ENCODE data around the gene NCOR2.
A peak's percentile ranks its signal among the peaks of the same experiment; 100 is the strongest.
"Not testable (repeated sequence)": the region's sequence is repeated elsewhere in the genome, so short reads cannot be mapped to it uniquely, and the experiment has no call there.

The NCOR2 gene

GRCh38 chr12:124584494-124584893 lies 17.1 kb upstream of the NCOR2 start:
- Histone ChIP-seq H3K4me1 (ENCODE audit: control extremely low read depth in 1 of 4, control insufficient read depth in 4 of 4, insufficient read depth in 4 of 4, low read length in 3 of 4) (peaks cover 3 to 25% (median 19%) of the 10 kb centered on the region in 4 experiments), H3K9me3 (ENCODE audit: control extremely low read depth in 1 of 5, control insufficient read depth in 4 of 5, insufficient read depth in 2 of 5, low read depth in 1 of 5, low read length in 4 of 5) (peaks cover 0 to 11% (median 0%) of the 10 kb centered on the region in 5 experiments)
- H3K27me3 ChIP-seq (replicated peaks in 2 of 5; ENCODE audit: control insufficient read depth in 4 of 5, insufficient read depth in 5 of 5, low read length in 4 of 5); POLR2A ChIA-PET; H3K27ac ChIP-seq (ENCODE audit: insufficient read depth in 1 of 2, low read depth in 1 of 2, low read length in 2 of 2, poor library complexity in 1 of 2, severe bottlenecking in 2 of 2); DNase-seq; H3K4me3 ChIP-seq (ENCODE audit: control insufficient read depth in 1 of 7, extremely low read depth in 1 of 7, insufficient read depth in 4 of 7, low read depth in 2 of 7, low read length in 6 of 7); H3K36me3 ChIP-seq (ENCODE audit: control insufficient read depth in 4 of 4, insufficient read depth in 4 of 4, low read length in 3 of 4): not testable (repeated sequence)
- 93% methylated on average over 2 of the region's 7 CpGs for WGBS (ENCODE audit: insufficient coverage)
- CTCF ChIA-PET = interaction anchor here (2.1 kb wide), 1 partner anchor 9 kb away, joined by 4 read pairs; no protein-coding TSS in a partner anchor

- Histone ChIP-seq H3K4me1 (ENCODE audit: control extremely low read depth in 1 of 4, control insufficient read depth in 4 of 4, insufficient read depth in 4 of 4, low read length in 3 of 4) (peaks cover 0 to 19% (median 12%) of the 10 kb centered on the region in 4 experiments), H3K36me3 (ENCODE audit: control insufficient read depth in 4 of 4, insufficient read depth in 4 of 4, low read length in 3 of 4) (no peaks in the 10 kb centered on the region), H3K9me3 (ENCODE audit: control extremely low read depth in 1 of 5, control insufficient read depth in 4 of 5, insufficient read depth in 2 of 5, low read depth in 1 of 5, low read length in 4 of 5) (peaks cover 0 to 13% (median 0%) of the 10 kb centered on the region in 5 experiments), H3K27ac (ENCODE audit: insufficient read depth in 1 of 2, low read depth in 1 of 2, low read length in 2 of 2, poor library complexity in 1 of 2, severe bottlenecking in 2 of 2) (no peak overlapping the region), H3K27me3 (replicated peaks in 2 of 5; ENCODE audit: control insufficient read depth in 4 of 5, insufficient read depth in 5 of 5, low read length in 4 of 5) (no peaks in the 10 kb centered on the region), H3K4me3 (ENCODE audit: control insufficient read depth in 1 of 7, extremely low read depth in 1 of 7, insufficient read depth in 4 of 7, low read depth in 2 of 7, low read length in 6 of 7) (no peak overlapping the region)
- ChIA-PET CTCF (interaction anchor here (2.1 kb wide), 1 partner anchor 9 kb away, joined by 4 read pairs; no protein-coding TSS in a partner anchor), POLR2A (no interaction called here)
- 100% methylated on average over 9 of the region's 10 CpGs for WGBS (ENCODE audit: insufficient coverage)
- DNase-seq = no peak
Observed at GRCh38 chr12:124583854-124584253, 16.4 kb upstream of the NCOR2 start.

- peaks cover 0 to 13% (median 0%) of the 10 kb centered on the region in 5 experiments for H3K9me3 ChIP-seq (ENCODE audit: control extremely low read depth in 1 of 5, control insufficient read depth in 4 of 5, insufficient read depth in 2 of 5, low read depth in 1 of 5, low read length in 4 of 5)
- 0% methylated on average over 4 of the region's 5 CpGs for WGBS (ENCODE audit: insufficient coverage)
- DNase-seq = peak in 2 of 3 donors; percentile 45 to 53
- no peak overlapping the region for H3K4me3 ChIP-seq (ENCODE audit: control insufficient read depth in 1 of 7, extremely low read depth in 1 of 7, insufficient read depth in 4 of 7, low read depth in 2 of 7, low read length in 6 of 7)
- H3K27me3 ChIP-seq (replicated peaks in 2 of 5; ENCODE audit: control insufficient read depth in 4 of 5, insufficient read depth in 5 of 5, low read length in 4 of 5) = no peaks in the 10 kb centered on the region
- H3K27ac ChIP-seq (ENCODE audit: insufficient read depth in 1 of 2, low read depth in 1 of 2, low read length in 2 of 2, poor library complexity in 1 of 2, severe bottlenecking in 2 of 2) = no peak overlapping the region
- H3K36me3 ChIP-seq (ENCODE audit: control insufficient read depth in 4 of 4, insufficient read depth in 4 of 4, low read length in 3 of 4) = no peaks in the 10 kb centered on the region
- ChIA-PET CTCF (interaction anchor here (1.4 kb wide), 1 partner anchor 10 kb away, joined by 3 read pairs; no protein-coding TSS in a partner anchor), POLR2A (interaction anchor here (0.6 kb wide), 1 partner anchor 48 kb away, joined by 3 read pairs; no protein-coding TSS in a partner anchor)
- H3K4me1 ChIP-seq (ENCODE audit: control extremely low read depth in 1 of 4, control insufficient read depth in 4 of 4, insufficient read depth in 4 of 4, low read length in 3 of 4) = peaks cover 0 to 10% (median 7%) of the 10 kb centered on the region in 4 experiments
Observed at GRCh38 chr12:124582108-124582424, 14.7 kb upstream of the NCOR2 start.

- Histone ChIP-seq H3K9me3 (ENCODE audit: control extremely low read depth in 1 of 5, control insufficient read depth in 4 of 5, insufficient read depth in 2 of 5, low read depth in 1 of 5, low read length in 4 of 5) (peaks cover 0 to 13% (median 0%) of the 10 kb centered on the region in 5 experiments), H3K27me3 (replicated peaks in 2 of 5; ENCODE audit: control insufficient read depth in 4 of 5, insufficient read depth in 5 of 5, low read length in 4 of 5) (no peaks in the 10 kb centered on the region), H3K4me3 (ENCODE audit: control insufficient read depth in 1 of 7, extremely low read depth in 1 of 7, insufficient read depth in 4 of 7, low read depth in 2 of 7, low read length in 6 of 7) (no peak overlapping the region), H3K27ac (ENCODE audit: insufficient read depth in 1 of 2, low read depth in 1 of 2, low read length in 2 of 2, poor library complexity in 1 of 2, severe bottlenecking in 2 of 2) (no peak overlapping the region), H3K36me3 (ENCODE audit: control insufficient read depth in 4 of 4, insufficient read depth in 4 of 4, low read length in 3 of 4) (no peaks in the 10 kb centered on the region), H3K4me1 (ENCODE audit: control extremely low read depth in 1 of 4, control insufficient read depth in 4 of 4, insufficient read depth in 4 of 4, low read length in 3 of 4) (peaks cover 0 to 10% (median 7%) of the 10 kb centered on the region in 4 experiments)
- 58% methylated on average over 6 of the region's 15 CpGs for WGBS (ENCODE audit: insufficient coverage)
- ChIA-PET CTCF (interaction anchor here (0.8 to 2.2 kb wide), 3 partner anchors 8 to 12 kb away, joined by 3 to 6 read pairs (median 4); no protein-coding TSS in a partner anchor), POLR2A (interaction anchor here (0.6 kb wide), 1 partner anchor 48 kb away, joined by 3 read pairs; no protein-coding TSS in a partner anchor)
- DNase-seq = peak in 2 of 3 donors; percentile 59 to 70
Observed at GRCh38 chr12:124581307-124582107, 14.1 kb upstream of the NCOR2 start.

GRCh38 chr12:124579921-124580517 lies 12.6 kb upstream of the NCOR2 start:
- H3K4me3 ChIP-seq (ENCODE audit: control insufficient read depth in 1 of 7, extremely low read depth in 1 of 7, insufficient read depth in 4 of 7, low read depth in 2 of 7, low read length in 6 of 7) = no peak overlapping the region
- CTCF ChIA-PET = interaction anchor here (0.8 to 2.2 kb wide), 10 partner anchors 9 to 192 kb away, joined by 3 to 8 read pairs (median 4); no protein-coding TSS in a partner anchor
- H3K4me1 ChIP-seq (ENCODE audit: control extremely low read depth in 1 of 4, control insufficient read depth in 4 of 4, insufficient read depth in 4 of 4, low read length in 3 of 4) = peaks cover 0 to 10% (median 7%) of the 10 kb centered on the region in 4 experiments
- DNase-seq = no peak
- no peaks in the 10 kb centered on the region for H3K36me3 ChIP-seq (ENCODE audit: control insufficient read depth in 4 of 4, insufficient read depth in 4 of 4, low read length in 3 of 4)
- peaks cover 0 to 11% (median 0%) of the 10 kb centered on the region in 5 experiments for H3K9me3 ChIP-seq (ENCODE audit: control extremely low read depth in 1 of 5, control insufficient read depth in 4 of 5, insufficient read depth in 2 of 5, low read depth in 1 of 5, low read length in 4 of 5)
- 100% methylated on average over 5 of the region's 5 CpGs for WGBS (ENCODE audit: insufficient coverage)
- H3K27me3 ChIP-seq (replicated peaks in 2 of 5; ENCODE audit: control insufficient read depth in 4 of 5, insufficient read depth in 5 of 5, low read length in 4 of 5) = no peaks in the 10 kb centered on the region
- POLR2A ChIA-PET = interaction anchor here (0.6 kb wide), 1 partner anchor 96 kb away, joined by 3 read pairs; no protein-coding TSS in a partner anchor
- no peak overlapping the region for H3K27ac ChIP-seq (ENCODE audit: insufficient read depth in 1 of 2, low read depth in 1 of 2, low read length in 2 of 2, poor library complexity in 1 of 2, severe bottlenecking in 2 of 2)

- ChIA-PET CTCF (interaction anchor here (0.9 to 1.7 kb wide), 6 partner anchors 8 to 187 kb away, joined by 3 to 8 read pairs (median 3); no protein-coding TSS in a partner anchor), POLR2A (no interaction called here)
Observed at GRCh38 chr12:124578854-124579253, 11.4 kb upstream of the NCOR2 start.

More at GRCh38 chr12:124578854-124579253, 11.4 kb upstream of the NCOR2 start:
- H3K27ac ChIP-seq (ENCODE audit: insufficient read depth in 1 of 2, low read depth in 1 of 2, low read length in 2 of 2, poor library complexity in 1 of 2, severe bottlenecking in 2 of 2) = no peak overlapping the region
- H3K9me3 ChIP-seq (ENCODE audit: control extremely low read depth in 1 of 5, control insufficient read depth in 4 of 5, insufficient read depth in 2 of 5, low read depth in 1 of 5, low read length in 4 of 5) = peaks cover 0 to 11% (median 0%) of the 10 kb centered on the region in 5 experiments
- no peak overlapping the region for H3K4me3 ChIP-seq (ENCODE audit: control insufficient read depth in 1 of 7, extremely low read depth in 1 of 7, insufficient read depth in 4 of 7, low read depth in 2 of 7, low read length in 6 of 7)
- no CpG with 5 or more reads among the region's 3 CpGs for WGBS (ENCODE audit: insufficient coverage)
- H3K27me3 ChIP-seq (replicated peaks in 2 of 5; ENCODE audit: control insufficient read depth in 4 of 5, insufficient read depth in 5 of 5, low read length in 4 of 5) = no peaks in the 10 kb centered on the region
- peaks cover 0 to 16% (median 13%) of the 10 kb centered on the region in 4 experiments for H3K4me1 ChIP-seq (ENCODE audit: control extremely low read depth in 1 of 4, control insufficient read depth in 4 of 4, insufficient read depth in 4 of 4, low read length in 3 of 4)
- no peaks in the 10 kb centered on the region for H3K36me3 ChIP-seq (ENCODE audit: control insufficient read depth in 4 of 4, insufficient read depth in 4 of 4, low read length in 3 of 4)
- no peak for DNase-seq
